DMS53 treated with DMSO at 0.1 percent for 48 hours (cell line): ENCODE data around the gene FH.
A peak's percentile ranks its signal among the peaks of the same experiment; 100 is the strongest.

ENCODE experiments used
- DNase-seq: peaks from one replicate; lab custom pipeline; 2025; ENCODE audit not compliant: unreplicated experiment; lab: John Stamatoyannopoulos, UW

FH gene

DNA sequence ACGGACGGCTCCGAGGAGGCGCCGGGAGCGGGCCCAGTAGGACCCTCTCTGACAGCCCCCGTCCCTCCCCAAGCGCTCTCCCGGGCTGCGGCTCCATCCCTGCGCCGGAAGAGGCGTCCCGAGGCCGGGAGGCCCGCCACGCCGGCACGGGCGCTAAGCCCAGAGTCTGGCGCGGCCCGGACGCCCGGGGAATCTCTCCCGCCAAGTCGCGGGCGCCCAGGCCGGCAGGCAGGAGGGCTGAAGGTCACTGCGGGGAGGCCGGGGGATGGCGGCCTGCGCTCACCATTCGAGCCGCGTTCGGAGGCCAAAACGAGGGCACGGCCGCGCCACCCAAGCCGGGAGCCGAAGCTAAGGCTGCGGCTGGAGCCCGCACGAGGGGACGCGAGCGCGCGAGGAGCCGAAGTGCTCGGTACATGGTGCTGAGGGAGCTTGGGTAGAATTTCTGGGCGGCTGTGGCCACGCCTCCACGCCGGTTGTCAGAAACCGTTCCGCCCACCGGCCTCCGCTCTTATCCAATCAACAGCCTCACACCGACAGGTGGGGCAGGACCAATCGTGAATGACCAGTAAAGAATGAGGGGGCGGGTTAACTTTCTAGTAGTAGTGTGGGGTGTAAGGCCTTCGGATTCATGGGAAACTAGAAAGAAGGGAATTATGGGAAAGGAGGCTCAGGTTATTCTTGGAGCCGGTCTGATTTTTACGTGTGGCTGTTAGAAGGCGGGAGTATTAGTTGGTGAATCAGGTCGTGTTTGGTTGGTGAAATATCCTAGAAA is at the start of gene FH:
TSS of gene FH (minus strand) at position 448 of the 772 bp plus-strand sequence. CDS start at position 415, 33 bp downstream.
- DNase-seq, result peak; percentile 97

DNA sequence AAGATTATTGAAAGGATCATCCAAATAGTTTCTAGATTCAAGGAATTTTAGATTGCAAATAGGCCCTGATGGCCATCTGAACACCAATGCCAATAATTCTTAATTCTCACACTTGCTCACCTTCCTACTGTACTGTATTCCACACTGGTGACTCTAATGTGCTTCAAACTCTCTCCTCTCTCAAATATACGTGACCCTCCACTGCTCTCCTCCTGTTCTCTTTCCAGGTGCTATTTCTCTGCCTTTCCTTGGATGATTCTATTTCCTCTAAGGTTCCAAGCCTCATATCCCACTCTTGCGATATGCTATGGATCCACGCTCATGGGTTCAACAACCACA is 41.3 kb upstream of the FH start:
- no peak for DNase-seq

DNA sequence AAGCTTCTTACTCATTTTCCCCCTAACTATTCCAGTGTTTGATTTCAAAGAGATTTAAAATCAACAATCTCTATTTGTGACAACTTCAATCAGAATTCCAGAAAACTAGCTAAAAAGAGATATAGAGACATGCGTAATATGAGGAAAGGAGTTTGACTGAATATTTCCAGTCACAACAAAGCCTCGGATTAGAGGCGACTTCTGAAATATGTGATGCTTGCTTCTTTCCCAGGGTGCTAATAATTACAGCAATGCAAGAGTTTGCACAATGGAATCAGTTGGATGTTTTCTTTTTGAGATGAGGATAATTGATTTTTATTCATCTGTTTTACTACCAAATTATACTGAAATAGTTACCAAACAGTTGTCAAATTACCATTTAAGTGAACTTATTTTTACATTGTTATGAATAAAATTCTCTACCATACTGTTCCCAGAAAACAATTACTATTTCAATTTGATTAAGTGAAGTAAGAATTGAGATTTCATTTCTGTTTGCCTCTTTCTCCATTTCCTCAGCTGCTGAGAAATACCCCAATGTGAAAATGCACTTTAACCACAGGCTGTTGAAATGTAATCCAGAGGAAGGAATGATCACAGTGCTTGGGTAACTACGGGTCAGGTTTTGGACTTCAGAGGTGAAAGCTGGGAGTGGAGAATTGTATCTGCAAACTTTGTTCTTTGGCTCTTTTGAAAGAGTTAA is 40.7 kb upstream of the FH start:
- no peak for DNase-seq

DNA sequence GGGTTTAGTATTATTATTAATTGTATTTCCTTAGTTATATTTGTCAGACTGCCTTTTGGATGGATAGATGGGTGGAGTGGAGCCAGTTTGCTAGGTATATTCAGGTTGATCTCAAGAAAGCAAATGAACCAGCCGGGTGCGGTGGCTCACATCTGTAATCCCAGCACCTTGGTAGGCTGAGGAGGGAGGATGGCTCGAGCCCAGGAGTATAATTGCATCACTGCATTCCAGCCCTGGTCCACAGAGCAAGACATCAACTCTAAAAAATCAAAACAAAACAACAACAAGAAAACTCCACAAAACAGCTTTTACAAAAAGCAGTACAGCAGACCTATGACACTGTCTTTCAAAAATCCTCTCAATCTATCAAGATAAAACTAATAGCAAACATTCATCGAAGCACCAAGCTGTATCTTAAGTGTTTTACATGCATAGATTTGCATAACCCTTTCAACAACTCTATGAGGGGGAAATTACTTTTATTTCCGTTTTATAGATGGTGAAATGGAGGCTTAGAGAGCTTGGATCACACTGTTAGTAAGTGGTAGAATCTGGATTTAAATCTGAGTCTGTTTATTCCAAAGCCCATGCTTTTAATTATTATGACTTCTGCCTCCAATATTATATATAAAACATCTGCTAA is 38.1 kb upstream of the FH start:
- no peak for DNase-seq

DNA sequence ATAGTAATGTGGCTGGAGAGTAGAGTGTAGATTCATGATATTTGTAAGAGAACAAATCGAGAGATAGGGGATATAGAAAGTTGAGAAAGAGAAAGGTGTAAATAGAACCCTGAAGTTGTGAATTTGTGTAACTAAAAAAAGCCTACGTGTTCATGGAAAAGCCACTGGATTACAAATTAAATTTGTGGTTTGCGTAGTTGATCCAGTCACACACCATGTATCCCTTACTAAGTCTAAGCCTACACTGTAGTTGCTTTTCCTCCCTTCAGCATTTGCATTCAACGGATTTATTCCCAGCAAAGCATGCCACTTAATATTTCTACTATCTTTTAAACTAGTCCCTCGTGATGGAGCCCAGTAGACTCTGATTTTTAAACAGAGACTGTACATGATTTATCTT is 37.5 kb upstream of the FH start:
- no peak for DNase-seq

DNA sequence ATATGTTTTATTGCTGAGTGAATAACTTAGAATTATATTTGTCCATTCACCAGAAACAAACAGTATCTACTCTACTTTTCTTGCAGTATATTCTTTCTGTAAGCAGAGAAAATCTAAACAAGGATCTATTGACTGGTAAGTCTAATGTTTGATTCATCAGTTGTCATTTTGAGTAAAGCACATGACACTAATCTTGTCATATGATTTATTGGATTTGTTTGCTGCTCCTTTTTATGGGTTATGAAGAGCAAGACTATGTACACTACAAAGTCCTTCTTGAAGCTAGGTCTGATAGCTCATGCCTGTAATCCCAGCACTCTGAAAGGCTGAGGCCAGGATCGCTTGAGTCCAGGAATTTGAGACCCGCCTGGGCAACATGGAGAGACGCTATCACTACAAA is 36.0 kb upstream of the FH start:
- no peak for DNase-seq

DNA sequence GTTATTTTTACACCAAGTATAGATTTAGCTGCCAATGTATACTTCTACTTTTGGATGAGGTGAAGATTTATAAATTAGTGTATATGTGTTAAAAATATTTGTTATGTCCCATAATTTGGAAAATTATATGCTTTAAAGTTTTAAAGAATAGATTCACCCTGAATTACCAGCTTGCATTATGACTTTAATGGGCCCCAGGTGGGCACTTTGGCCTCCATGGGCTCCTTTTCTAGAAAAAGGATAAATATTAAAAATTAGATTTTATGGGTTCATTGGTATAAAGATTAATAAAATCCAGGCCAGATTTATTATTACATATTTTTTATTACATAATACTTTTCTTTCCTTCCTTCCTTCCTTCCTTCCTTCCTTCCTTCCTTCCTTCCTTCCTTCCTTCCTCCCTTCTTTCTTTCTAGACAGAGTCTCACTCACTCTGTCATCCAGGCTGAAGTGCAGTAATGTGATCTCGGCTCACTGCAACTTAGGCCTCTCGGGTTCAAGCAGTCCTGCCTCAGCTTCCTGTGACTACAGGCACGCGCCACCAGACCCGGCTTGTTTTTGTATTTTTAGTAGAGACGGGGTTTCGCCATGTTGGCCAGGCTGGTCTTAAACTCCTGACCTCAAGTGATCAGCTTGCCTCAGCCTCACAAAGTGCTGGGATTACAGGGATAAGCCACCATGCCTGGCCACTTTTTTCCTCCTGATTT is 34.5 kb upstream of the FH start:
- DNase-seq, result no peak

DNA sequence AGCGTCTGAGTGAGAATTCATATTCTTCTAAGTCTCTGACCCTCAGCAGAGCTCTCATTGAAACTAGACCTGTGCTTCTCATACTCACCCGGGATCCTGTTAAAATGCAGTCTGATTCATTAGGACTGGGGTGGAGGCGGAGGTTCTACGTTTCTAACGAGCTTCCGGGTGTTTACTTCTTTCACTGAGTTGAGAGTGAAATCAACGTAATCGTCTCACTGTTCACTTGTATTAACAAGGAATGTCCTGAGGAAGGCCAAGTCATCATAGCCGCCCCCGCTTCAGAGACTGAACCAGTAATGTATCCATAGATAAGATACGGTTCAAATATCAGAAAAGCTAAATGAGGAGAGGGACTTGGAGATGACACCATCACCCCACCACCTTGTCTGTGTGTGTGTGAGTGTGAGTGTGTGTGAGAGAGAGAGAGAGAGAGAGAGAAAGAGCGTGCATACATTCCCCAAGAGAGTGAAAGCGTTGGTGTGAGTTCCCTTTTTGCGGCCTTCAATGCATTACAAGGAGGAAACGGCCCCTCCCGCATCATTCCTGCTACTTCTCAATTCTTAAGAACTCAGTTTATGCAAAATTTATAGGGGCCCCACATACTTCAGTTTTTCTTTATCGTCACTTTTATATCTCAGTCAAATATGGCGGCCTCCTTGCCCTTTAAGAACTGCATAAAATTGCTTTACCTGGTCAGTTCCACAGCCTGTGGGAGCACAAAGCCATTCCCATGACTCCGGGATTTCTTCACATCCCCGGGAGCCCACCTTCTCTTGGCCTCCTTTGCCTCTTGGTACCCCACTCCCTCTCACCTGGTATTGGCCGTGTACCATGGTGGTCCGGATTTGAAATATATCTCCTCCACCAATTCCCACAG is 32.4 kb upstream of the FH start:
- no peak for DNase-seq

DNA sequence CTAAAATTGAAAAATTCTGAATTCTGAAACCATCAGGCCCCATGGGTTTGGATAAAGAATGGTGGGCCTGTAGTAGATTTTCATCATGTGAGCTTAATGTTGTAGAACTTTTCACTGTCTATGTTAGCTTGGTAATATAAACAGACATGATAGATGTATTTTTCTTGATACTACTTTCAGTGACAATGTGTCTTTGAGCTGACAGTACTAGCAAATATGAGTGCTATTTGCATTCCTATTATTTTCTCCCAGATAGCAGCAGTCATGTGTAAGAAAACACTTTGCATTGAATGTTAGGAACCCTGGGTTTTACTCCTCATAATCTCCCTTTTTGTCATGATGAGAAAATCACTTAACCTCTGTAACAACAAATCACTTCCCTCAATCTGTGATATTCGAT is 30.8 kb upstream of the FH start:
- DNase-seq, result no peak

DNA sequence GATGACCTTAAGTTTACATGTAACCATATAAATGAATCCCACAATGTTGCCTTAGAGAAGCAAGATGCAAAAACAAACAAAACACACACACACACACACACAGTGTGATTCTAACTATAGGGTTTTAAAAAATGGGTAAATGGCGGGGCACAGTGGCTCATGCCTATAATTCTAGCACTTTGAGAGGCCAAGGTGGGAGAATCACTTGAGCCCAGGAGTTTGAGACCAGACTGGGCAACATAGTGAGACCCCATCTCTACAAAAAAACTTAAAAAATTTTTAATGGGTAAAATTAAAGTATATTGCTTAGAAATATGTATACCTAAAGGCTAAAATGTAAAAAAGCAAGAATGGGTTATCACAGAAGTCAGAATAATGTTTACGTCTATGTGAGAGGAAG is 28.5 kb upstream of the FH start:
- no peak for DNase-seq

DNA sequence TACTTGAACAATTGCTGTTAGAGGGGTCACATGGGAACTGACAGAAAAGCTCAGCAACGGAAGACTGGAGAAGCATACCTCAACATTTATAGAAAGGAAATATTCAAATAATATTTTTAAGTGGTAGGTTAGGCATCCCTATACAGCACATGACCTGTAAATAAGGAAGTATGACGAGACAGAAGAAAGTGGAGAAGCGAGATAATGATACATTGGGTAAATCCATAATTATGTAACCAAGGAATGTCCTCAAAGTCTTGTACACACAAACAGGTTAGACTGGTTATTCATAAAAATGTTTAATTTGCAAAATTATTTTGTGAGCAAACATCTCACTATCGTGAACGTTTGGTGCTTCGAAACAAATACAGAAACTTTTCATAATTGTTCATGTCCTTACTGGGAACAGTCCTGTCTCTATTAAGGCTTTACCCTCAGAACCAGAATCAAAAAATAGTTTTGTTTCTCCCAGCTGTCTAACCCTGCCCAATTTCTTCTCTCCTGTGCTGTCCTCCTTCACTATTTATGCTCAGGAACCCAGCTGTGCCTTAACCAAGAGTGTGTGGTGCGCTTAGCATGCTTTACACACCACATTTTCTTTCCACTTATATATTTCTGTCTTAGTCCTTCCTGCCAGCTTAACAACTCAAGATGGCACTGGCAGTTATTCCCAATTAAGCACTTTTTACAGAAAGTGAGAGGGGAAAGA is 22.8 kb upstream of the FH start:
- DNase-seq, result no peak

DNA sequence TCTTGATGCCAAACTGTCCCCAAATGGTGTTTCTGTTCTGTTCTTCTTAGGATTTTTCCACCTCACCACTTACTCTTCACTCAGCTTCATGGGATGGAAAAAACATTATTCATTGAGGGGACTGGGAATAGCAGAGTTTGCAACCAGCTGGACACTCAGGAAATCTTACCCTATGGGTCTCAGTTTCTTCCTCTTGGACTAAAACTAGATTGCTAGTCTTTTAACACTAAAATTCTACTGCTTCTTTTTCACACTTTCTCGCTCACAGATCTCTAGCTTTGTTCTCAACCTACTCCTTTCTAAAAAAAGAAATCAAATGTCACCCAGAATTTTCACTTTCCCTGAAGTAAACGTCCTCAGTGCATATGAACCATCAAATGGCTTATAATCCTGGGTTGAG is 17.4 kb upstream of the FH start:
- DNase-seq, result no peak

DNA sequence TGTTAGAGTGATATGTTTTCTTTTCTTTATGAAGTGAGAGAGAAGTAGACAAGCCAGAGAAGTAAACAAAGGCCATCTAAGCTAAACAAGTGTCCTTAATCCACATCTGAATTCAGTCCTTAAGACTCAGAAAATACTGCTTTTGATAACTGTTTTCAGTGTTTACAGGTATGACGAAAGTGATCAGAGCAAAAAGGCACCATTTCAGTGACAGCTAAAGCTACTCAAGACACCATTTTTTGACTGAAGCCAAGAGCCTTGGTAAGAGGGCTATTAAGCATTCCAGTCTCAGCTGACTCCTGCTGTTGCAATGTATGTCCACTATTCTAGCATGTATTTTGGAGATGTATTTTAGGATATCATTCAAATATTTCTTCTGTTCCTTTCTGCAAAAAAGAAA is 16.7 kb upstream of the FH start:
- no peak for DNase-seq

DNA sequence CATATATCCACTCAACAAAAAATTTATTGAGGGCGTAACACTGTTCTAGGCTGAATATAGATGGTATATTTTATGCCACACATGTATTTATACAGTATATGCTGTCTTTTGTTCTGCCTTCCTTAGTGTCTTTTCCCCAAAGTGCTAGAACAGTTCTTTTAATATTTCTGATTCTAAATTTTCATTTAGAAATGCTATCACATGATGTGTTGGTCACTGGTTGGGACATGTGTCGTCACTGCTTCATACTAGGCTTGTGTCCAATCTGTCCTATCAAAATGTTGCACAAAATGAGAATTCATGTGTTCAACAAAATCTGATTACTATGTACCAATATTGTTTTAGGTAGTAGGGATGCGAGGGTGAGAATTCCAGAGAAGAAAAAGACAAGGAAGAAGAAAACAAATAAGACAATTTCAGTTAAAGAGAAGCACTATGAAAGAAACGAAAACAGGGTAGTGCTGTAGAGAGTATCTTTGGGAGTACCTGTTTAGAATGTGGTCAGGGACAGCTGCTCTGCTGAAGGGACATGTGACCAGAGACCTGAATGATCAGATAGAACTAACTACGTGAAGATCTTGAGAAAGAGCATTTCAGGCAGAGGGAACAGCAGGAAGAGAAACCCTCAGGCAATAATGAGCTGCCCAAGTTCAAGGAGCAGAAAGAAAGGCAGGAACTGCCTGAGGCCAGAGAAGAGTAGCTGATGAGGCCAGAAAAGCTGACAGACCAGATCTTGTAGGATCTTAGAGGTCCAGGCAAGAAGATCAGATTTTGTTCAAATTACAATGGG is 14.0 kb upstream of the FH start:
- DNase-seq, result no peak

DNA sequence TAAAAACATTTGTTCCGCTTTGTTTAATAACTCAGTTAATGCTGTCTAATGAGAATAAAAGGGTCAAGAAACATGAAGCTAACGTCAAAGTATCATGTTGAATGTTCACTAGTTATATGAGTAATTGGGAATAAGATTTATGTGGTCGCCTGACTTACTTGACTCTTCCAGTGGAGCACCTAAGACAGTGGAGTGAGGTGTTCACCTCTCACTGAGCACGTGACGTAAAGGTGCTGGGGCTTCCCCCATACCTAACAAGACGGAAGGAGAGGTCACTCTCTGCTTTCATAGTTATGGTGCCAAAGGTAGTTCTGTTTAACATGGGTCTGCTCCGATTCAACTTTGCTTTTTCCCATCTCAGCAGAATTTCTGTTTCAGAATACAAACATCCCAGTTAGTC is 13.3 kb upstream of the FH start:
- no peak for DNase-seq

DNA sequence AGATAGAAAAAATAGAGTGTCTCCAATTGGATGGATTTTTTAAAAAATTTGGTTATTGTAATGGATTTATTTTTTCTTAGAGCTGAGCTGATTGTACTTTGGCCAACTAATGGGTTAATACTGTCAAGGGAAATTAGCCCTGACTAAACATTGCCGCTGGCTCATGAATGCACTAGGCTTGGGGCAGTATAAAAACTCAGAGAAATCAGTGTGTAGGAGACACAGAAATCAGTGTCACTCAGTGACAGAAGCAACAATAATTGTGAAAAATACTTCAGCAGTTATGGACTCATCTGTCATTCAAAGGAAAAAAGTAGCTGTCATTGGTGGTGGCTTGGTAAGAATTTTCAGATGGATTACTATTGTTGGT is 12.6 kb upstream of the FH start, which contains the start of gene KMO:
TSS of gene KMO (plus strand) at position 217 of the 370 bp plus-strand sequence. CDS start at position 284, 67 bp downstream.
- peak; percentile 17 for DNase-seq

DNA sequence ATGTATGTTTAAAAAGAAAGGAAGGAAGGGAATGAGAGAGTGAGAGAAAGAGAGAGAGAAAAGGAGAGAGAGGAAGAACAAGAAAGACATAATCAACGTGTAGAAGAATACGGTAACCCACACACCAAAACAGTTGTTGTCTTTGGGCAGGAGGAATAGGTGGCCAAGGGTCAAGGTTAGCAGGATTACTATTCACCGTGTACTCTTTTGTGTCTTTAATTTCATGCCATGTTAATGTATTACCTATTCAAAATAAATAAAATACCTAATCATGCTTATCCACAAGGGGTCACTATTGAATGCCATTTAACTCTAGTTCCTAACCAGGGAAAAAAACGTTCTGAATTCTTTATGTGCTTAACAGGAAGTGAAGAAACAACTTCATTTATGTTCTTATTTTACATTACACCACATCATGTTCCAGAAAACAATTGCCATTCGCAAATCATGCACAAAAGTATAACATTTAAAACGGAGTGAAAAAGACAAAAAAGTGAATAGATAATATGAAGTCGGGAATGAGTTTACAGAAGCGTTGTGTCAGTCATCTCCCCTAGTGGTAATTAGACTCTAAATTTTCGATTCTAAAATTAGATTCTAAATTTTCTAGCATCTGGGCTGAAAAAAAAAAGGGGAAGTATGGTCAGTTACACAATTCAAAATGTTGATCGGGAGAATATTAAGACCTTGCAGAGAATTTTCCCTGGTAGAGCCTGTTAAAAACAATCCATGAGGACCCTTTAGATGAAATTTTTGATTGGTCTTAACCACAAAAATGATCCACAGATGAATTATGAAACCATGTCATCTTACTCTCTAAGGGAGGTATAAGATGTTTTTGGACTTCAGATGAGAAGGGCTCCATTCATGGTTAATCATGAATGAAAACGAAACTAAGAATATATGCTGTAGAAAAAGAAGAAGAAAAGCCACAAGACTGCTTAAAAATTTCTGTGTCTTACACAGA is 11.9 kb upstream of the FH start:
- DNase-seq, result peak; percentile 93

DNA sequence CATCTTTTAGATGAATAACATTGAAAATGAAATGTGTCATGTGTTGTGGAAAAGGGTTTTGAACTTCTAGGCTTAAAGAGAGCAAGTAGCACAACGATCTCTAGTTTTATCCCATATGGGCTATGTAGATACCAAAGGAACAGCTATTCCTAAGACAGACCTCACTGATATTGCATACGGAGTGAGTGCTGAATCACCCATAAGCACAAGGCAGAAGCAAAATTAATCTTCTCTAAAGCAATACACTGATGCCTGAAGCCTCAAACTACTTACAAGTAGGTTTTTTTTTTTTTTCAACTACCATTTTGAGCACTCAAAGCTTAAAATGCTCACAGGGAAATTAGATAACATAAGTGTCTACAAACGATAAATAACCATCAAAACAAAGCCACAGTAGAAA is 7.6 kb upstream of the FH start:
- no peak for DNase-seq
